HEK293 (cell line): Measurements from ENCODE around the gene UTRN.
A peak's percentile ranks its signal among the peaks of the same experiment; 100 is the strongest.

Experiments used
- CTCF ChIA-PET: fragments of 350-600 bp; formaldehyde crosslinking; extraction: SDS; loops from one replicate; lab custom pipeline; 2021; ENCODE audit warnings: antibody characterized with exemption; lab: Yijun Ruan, JAX
- POLR2A ChIA-PET: fragments of 300-600 bp; formaldehyde crosslinking; extraction: SDS; loops from one replicate; lab custom pipeline; 2020; ENCODE audit warnings: antibody characterized with exemption, inconsistent platforms; lab: Yijun Ruan, JAX
- H3K27ac ChIP-seq: fragments of 200-500 bp; sonication (Bioruptor generic); 2 replicates; pipeline ENCODE4 v1.5.1; 2014; ENCODE audit warnings: low read depth, low read length, control low read depth, inconsistent platforms; ENCODE audit errors: extremely low read depth
- H3K36me3 ChIP-seq, 2 experiments: fragments of 200-500 bp in 1 of 2; sonication (Bioruptor generic) in 1 of 2; 1 replicate in 1 of 2; 2 replicates in 1 of 2; pipeline ENCODE4 v1.5.1; 2014 to 2017; ENCODE audit warnings: inconsistent platforms in 2 of 2, low read length in 2 of 2; ENCODE audit not compliant: control insufficient read depth in 2 of 2, insufficient read depth in 1 of 2
- H3K4me1 ChIP-seq: fragments of 200-500 bp; sonication (Bioruptor generic); 2 replicates; pipeline ENCODE4 v1.5.1; 2014; ENCODE audit warnings: mild to moderate bottlenecking, low read length, inconsistent platforms; ENCODE audit not compliant: control insufficient read depth, insufficient read depth
- H3K4me3 ChIP-seq: 2 replicates; pipeline ENCODE4 v1.5.1; 2011; ENCODE audit warnings: low read depth, mild to moderate bottlenecking, control low read depth, low read length, moderate library complexity
- H3K9me3 ChIP-seq: fragments of 200-500 bp; sonication (Bioruptor generic); 2 replicates; pipeline ENCODE4 v1.5.1; 2014; ENCODE audit warnings: low read depth, low read length, inconsistent platforms; ENCODE audit not compliant: control insufficient read depth, insufficient read depth
- ATF2 ChIP-seq: fragments of 450-650 bp; formaldehyde crosslinking; IDR thresholded peaks from 2 replicates; pipeline ENCODE4 v1.5.1; 2016; ENCODE audit warnings: missing biosample characterization, missing genetic modification characterization, low read depth
- GLI2 ChIP-seq: fragments of 450-650 bp; formaldehyde crosslinking; IDR thresholded peaks from 2 replicates; pipeline ENCODE4; 2017; ENCODE audit warnings: missing biosample characterization, missing genetic modification characterization, low read depth, borderline replicate concordance
- GLIS1 ChIP-seq: fragments of 450-650 bp; formaldehyde crosslinking; IDR thresholded peaks from 2 replicates; pipeline ENCODE4 v1.5.1; 2016; ENCODE audit warnings: missing biosample characterization, missing genetic modification characterization
- GLIS2 ChIP-seq: fragments of 450-650 bp; formaldehyde crosslinking; IDR thresholded peaks from 2 replicates; pipeline ENCODE4 v1.5.1; 2016; ENCODE audit warnings: missing biosample characterization, missing genetic modification characterization
- HOXD13 ChIP-seq: sonication (generic); formaldehyde crosslinking; IDR thresholded peaks from 2 replicates; pipeline ENCODE4 v1.8.0; 2022; ENCODE audit warnings: missing genetic modification reagents, borderline replicate concordance
- KLF8 ChIP-seq: fragments of 450-650 bp; formaldehyde crosslinking; IDR thresholded peaks from 2 replicates; pipeline ENCODE4 v1.5.1; 2016; ENCODE audit warnings: missing biosample characterization, missing genetic modification characterization
- KLF9 ChIP-seq: fragments of 450-650 bp; formaldehyde crosslinking; IDR thresholded peaks from 2 replicates; pipeline ENCODE4 v1.5.1; 2016; ENCODE audit warnings: missing biosample characterization, missing genetic modification characterization, low read depth
- OVOL3 ChIP-seq: fragments of 450-650 bp; formaldehyde crosslinking; IDR thresholded peaks from 2 replicates; pipeline ENCODE4 v1.5.1; 2016; ENCODE audit warnings: missing biosample characterization, missing genetic modification characterization
- PATZ1 ChIP-seq: fragments of 450-650 bp; formaldehyde crosslinking; IDR thresholded peaks from 2 replicates; pipeline ENCODE4 v1.5.1; 2016; ENCODE audit warnings: missing biosample characterization, missing genetic modification characterization
- PRDM4 ChIP-seq: fragments of 450-650 bp; formaldehyde crosslinking; IDR thresholded peaks from 2 replicates; pipeline ENCODE4 v1.5.1; 2017; ENCODE audit warnings: missing biosample characterization, missing genetic modification characterization
- SP3 ChIP-seq: fragments of 450-650 bp; formaldehyde crosslinking; IDR thresholded peaks from 2 replicates; pipeline ENCODE4 v1.5.1; 2016; ENCODE audit warnings: missing biosample characterization, missing genetic modification characterization
- YY1 ChIP-seq: fragments of 450-650 bp; formaldehyde crosslinking; IDR thresholded peaks from 2 replicates; pipeline ENCODE4 v1.5.1; 2018; ENCODE audit warnings: missing biosample characterization, missing genetic modification characterization
- ZBTB8A ChIP-seq: fragments of 450-650 bp; formaldehyde crosslinking; IDR thresholded peaks from 2 replicates; pipeline ENCODE4 v1.5.1; 2016; ENCODE audit warnings: missing biosample characterization, missing genetic modification characterization
- ZFP69B ChIP-seq: fragments of 450-650 bp; formaldehyde crosslinking; IDR thresholded peaks from 2 replicates; pipeline ENCODE4 v1.5.1; 2016; ENCODE audit warnings: missing biosample characterization, missing genetic modification characterization
- ZIC2 ChIP-seq: fragments of 450-650 bp; formaldehyde crosslinking; IDR thresholded peaks from 2 replicates; pipeline ENCODE4 v1.5.1; 2016; ENCODE audit warnings: missing biosample characterization, missing genetic modification characterization
- ZNF157 ChIP-seq: fragments of 450-650 bp; formaldehyde crosslinking; IDR thresholded peaks from 2 replicates; pipeline ENCODE4 v1.5.1; 2016; ENCODE audit warnings: missing biosample characterization, missing genetic modification characterization
- ZNF16 ChIP-seq: fragments of 450-650 bp; formaldehyde crosslinking; IDR thresholded peaks from 2 replicates; pipeline ENCODE4 v1.5.1; 2016; ENCODE audit warnings: low read depth, missing biosample characterization, missing genetic modification characterization
- ZNF221 ChIP-seq: fragments of 450-650 bp; formaldehyde crosslinking; IDR thresholded peaks from 2 replicates; pipeline ENCODE4 v1.5.1; 2017; ENCODE audit warnings: missing biosample characterization, missing genetic modification characterization, borderline replicate concordance
- ZNF23 ChIP-seq: fragments of 450-650 bp; formaldehyde crosslinking; IDR thresholded peaks from 2 replicates; pipeline ENCODE4 v1.5.1; 2016; ENCODE audit warnings: missing biosample characterization, missing genetic modification characterization, borderline replicate concordance
- ZNF341 ChIP-seq: fragments of 450-650 bp; formaldehyde crosslinking; IDR thresholded peaks from 2 replicates; pipeline ENCODE4; 2016; ENCODE audit warnings: low read depth, missing biosample characterization, missing genetic modification characterization
- ZNF561 ChIP-seq: fragments of 450-650 bp; IDR thresholded peaks from 2 replicates; pipeline ENCODE4 v1.5.1; 2018; ENCODE audit warnings: missing biosample characterization, missing genetic modification characterization, borderline replicate concordance
- ZNF629 ChIP-seq: fragments of 450-650 bp; formaldehyde crosslinking; IDR thresholded peaks from 2 replicates; pipeline ENCODE4 v1.5.1; 2017; ENCODE audit warnings: missing biosample characterization, missing genetic modification characterization
- ZNF707 ChIP-seq: fragments of 450-650 bp; formaldehyde crosslinking; IDR thresholded peaks from 2 replicates; pipeline ENCODE4 v1.5.1; 2016; ENCODE audit warnings: missing biosample characterization, missing genetic modification characterization
- ZXDB ChIP-seq: fragments of 450-650 bp; formaldehyde crosslinking; IDR thresholded peaks from 2 replicates; pipeline ENCODE4 v1.5.1; 2016; ENCODE audit warnings: missing biosample characterization, missing genetic modification characterization
- TF ChIP-seq, protein P1 (sequence below): fragments of 450-650 bp; formaldehyde crosslinking; IDR thresholded peaks from 2 replicates; pipeline ENCODE4 v1.5.1; 2016; ENCODE audit warnings: missing biosample characterization, missing genetic modification characterization
- TF ChIP-seq, protein P2 (sequence below): fragments of 450-650 bp; formaldehyde crosslinking; IDR thresholded peaks from 2 replicates; pipeline ENCODE4 v1.5.1; 2016; ENCODE audit warnings: missing biosample characterization, missing genetic modification characterization, borderline replicate concordance

UTRN gene

GRCh38 chr6:144286503-144287393, 1.6 kb downstream of the UTRN start:
- peaks cover 0 to 2% of the 10 kb centered on the region in 2 experiments; a peak in 2 of 3 replicates for H3K36me3 ChIP-seq
- peak overlapping the region; percentile 99 for H3K27ac ChIP-seq
- POLR2A ChIA-PET: interaction anchor here (0.6 to 2.4 kb wide), 12 partner anchors 9 to 223 kb away, joined by 3 to 28 read pairs (median 4); no protein-coding TSS in a partner anchor
- peak overlapping the region; percentile 86 for H3K4me3 ChIP-seq
- CTCF ChIA-PET: interaction anchor here (0.6 to 1.8 kb wide), 14 partner anchors 11 to 297 kb away, joined by 3 to 5 read pairs (median 3); partner anchors contain the start of gene STX11
- no peaks in the 10 kb centered on the region for H3K9me3 ChIP-seq
- H3K4me1 ChIP-seq: peaks cover 9% of the 10 kb centered on the region; the same call in 1 of the 2 replicates
- TF ChIP-seq ZFP69B (tag by site-specific recombination) (peak; percentile 34; the same call in 1 of the 2 replicates), ZXDB (tag by site-specific recombination) (peak; percentile 73), ZBTB8A (tag by site-specific recombination) (peak; percentile 63), ZNF561 (tag by site-specific recombination) (peak; percentile 46; the same call in 1 of the 2 replicates), KLF9 (tag by site-specific recombination) (peak; percentile 83), PATZ1 (tag by site-specific recombination) (peak; percentile 46), ZIC2 (tag by site-specific recombination) (peak; percentile 66), ZNF23 (tag by site-specific recombination) (no peak), ZNF157 (no peak), PRDM4 (peak; percentile 86), KLF8 (peak; percentile 38; the same call in 1 of the 2 replicates), GLIS1 (tag by site-specific recombination) (peak; percentile 81), GLIS2 (tag by site-specific recombination) (peak; percentile 70), OVOL3 (0 out of 2 replicates have a peak, but pooled peaks have one; percentile 67), ZNF221 (tag by site-specific recombination) (no peak), YY1 (0 out of 2 replicates have a peak, but pooled peaks have one; percentile 32), GLI2 (tag by site-specific recombination) (0 out of 2 replicates have a peak, but pooled peaks have one; percentile 61), SP3 (tag by site-specific recombination) (peak; percentile 74), ZNF629 (tag by site-specific recombination) (peak; percentile 71), ZNF16 (peak; percentile 33; the same call in 1 of the 2 replicates), ATF2 (tag by site-specific recombination) (no peak), ZNF341 (tag by site-specific recombination) (peak; percentile 51), HOXD13 (CRISPR knock-in tag) (peak; percentile 95), ZNF707 (tag by site-specific recombination) (no peak)
- TF ChIP-seq, protein P1, sequence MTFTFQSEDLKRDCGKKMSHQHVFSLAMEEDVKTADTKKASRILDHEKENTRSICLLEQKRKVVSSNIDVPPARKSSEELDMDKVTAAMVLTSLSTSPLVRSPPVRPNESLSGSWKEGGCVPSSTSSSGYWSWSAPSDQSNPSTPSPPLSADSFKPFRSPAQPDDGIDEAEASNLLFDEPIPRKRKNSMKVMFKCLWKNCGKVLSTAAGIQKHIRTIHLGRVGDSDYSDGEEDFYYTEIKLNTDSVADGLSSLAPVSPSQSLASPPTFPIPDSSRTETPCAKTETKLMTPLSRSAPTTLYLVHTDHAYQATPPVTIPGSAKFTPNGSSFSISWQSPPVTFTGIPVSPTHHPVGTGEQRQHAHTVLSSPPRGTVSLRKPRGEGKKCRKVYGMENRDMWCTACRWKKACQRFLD (tag by site-specific recombination): no peak
- TF ChIP-seq, protein P2, sequence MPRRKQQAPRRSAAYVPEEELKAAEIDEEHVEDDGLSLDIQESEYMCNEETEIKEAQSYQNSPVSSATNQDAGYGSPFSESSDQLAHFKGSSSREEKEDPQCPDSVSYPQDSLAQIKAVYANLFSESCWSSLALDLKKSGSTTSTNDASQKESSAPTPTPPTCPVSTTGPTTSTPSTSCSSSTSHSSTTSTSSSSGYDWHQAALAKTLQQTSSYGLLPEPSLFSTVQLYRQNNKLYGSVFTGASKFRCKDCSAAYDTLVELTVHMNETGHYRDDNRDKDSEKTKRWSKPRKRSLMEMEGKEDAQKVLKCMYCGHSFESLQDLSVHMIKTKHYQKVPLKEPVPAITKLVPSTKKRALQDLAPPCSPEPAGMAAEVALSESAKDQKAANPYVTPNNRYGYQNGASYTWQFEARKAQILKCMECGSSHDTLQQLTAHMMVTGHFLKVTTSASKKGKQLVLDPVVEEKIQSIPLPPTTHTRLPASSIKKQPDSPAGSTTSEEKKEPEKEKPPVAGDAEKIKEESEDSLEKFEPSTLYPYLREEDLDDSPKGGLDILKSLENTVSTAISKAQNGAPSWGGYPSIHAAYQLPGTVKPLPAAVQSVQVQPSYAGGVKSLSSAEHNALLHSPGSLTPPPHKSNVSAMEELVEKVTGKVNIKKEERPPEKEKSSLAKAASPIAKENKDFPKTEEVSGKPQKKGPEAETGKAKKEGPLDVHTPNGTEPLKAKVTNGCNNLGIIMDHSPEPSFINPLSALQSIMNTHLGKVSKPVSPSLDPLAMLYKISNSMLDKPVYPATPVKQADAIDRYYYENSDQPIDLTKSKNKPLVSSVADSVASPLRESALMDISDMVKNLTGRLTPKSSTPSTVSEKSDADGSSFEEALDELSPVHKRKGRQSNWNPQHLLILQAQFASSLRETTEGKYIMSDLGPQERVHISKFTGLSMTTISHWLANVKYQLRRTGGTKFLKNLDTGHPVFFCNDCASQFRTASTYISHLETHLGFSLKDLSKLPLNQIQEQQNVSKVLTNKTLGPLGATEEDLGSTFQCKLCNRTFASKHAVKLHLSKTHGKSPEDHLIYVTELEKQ (tag by site-specific recombination): peak; percentile 50; the same call in 1 of the 2 replicates
